Esophagus squamous epithelium (tissue), 5 donors: Measurements from ENCODE around the gene STX8. TPM values are rescaled to one million over a fixed set of nuclear protein-coding genes. Genes with fewer than 3 reads are reported as not detected.

Source experiments
- DNase-seq: peaks from one replicate; lab custom pipeline; 2025; lab: John Stamatoyannopoulos, UW
- H3K27ac ChIP-seq, 4 donors: fragments of 200-600 bp; sonication (generic); one replicate each; pipeline ENCODE4 v1.5.1; 2016 to 2019; ENCODE audit warnings: mild to moderate bottlenecking in 1 of 4
- H3K27me3 ChIP-seq, 4 donors: fragments of 200-600 bp; sonication (generic); 1 replicate in 3 of 4; 2 replicates in 1 of 4; pipeline versions ENCODE4 v1.5.1 to v1.6.0; 2017 to 2021; ENCODE audit warnings: antibody characterized with exemption in 1 of 4
- H3K36me3 ChIP-seq, 3 donors: fragments of 200-600 bp; sonication (generic); one replicate each; pipeline ENCODE4 v1.5.1; 2016 to 2019
- H3K4me1 ChIP-seq, 3 donors: fragments of 200-600 bp; sonication (generic); one replicate each; pipeline ENCODE4 v1.5.1; 2017 to 2019
- H3K4me3 ChIP-seq, 4 donors: fragments of 200-600 bp; sonication (generic); 1 replicate in 3 of 4; 2 replicates in 1 of 4; pipeline ENCODE4 v1.5.1; 2016 to 2019; ENCODE audit warnings: mild to moderate bottlenecking in 2 of 4, moderate library complexity in 1 of 4
- H3K9me3 ChIP-seq, 3 donors: fragments of 200-600 bp; sonication (generic); one replicate each; pipeline ENCODE4 v1.5.1; 2016 to 2019
- CTCF ChIP-seq, 6 experiments: fragments of 450-650 bp in 4 of 6; fragments of 200-600 bp in 2 of 6; sonication (generic) in 2 of 6; IDR thresholded peaks; one replicate each; pipeline ENCODE4 v1.5.1; 2016 to 2019; ENCODE audit warnings: antibody characterized with exemption in 6 of 6, mild to moderate bottlenecking in 4 of 6, moderate library complexity in 4 of 6
- POLR2A ChIP-seq, 4 donors: fragments of 450-650 bp; IDR thresholded peaks; one replicate each; pipeline ENCODE4 v1.6.1; 2017; ENCODE audit warnings: antibody characterized with exemption in 4 of 4, mild to moderate bottlenecking in 4 of 4, moderate library complexity in 3 of 4
- WGBS, 2 donors: methylation state at CpG; one replicate each; pipeline ENCODE4 v1.1.5; 2018; 5-methylcytosine and 5-hydroxymethylcytosine counted together
- intact Hi-C: fragments of 100-400 bp; cut with DNase I; formaldehyde crosslinking; loops from one replicate; pipeline ENCODE4 v1.15.0; 2022
- total RNA-seq, 4 donors: library from RNA; depleted of rRNA; stranded (reverse); fragments of >200 nt; gene quantifications; one replicate each; pipeline ENCODE4 v1.1.0, GENCODE V29; 2016
- donor health status: DM: yes; HTN: yes; CAD: no.

Gene STX8
- total RNA-seq, 4 donors from 2014 or later: 31.8 to 66.4 (median 46.5) TPM

- H3K4me1 ChIP-seq: peaks cover 3 to 20% (median 10%) of the 10 kb centered on the region in 3 donors
- 36 to 40% methylated on average over 1 of the region's 1 CpG for WGBS, 2 donors
- TF ChIP-seq CTCF (IDR thresholded peaks at IDR 0.05) (no peak), POLR2A (IDR thresholded peaks at IDR 0.05) (no peak)
- H3K27ac ChIP-seq: no peak overlapping the region
- no peaks in the 10 kb centered on the region for H3K9me3 ChIP-seq
- intact Hi-C loops: no loop called here
- no peaks in the 10 kb centered on the region for H3K27me3 ChIP-seq
- no peak for DNase-seq
- no peaks in the 10 kb centered on the region for H3K36me3 ChIP-seq
- no peak overlapping the region for H3K4me3 ChIP-seq
Measured at GRCh38 chr17:9408381-9408780, 167.2 kb downstream of the STX8 start.

GRCh38 chr17:9406046-9406606 is 169.5 kb downstream of the STX8 start:
- 83 to 88% methylated on average over 2 of the region's 2 CpGs for WGBS, 2 donors
- Histone ChIP-seq H3K36me3 (no peaks in the 10 kb centered on the region), H3K4me3 (no peak overlapping the region), H3K9me3 (no peaks in the 10 kb centered on the region), H3K4me1 (peaks cover 3 to 20% (median 10%) of the 10 kb centered on the region in 3 donors), H3K27ac (no peak overlapping the region), H3K27me3 (no peaks in the 10 kb centered on the region)
- TF ChIP-seq CTCF (IDR thresholded peaks at IDR 0.05) (no peak), POLR2A (IDR thresholded peaks at IDR 0.05) (no peak)
- DNase-seq: no peak
- intact Hi-C loops: no loop called here

GRCh38 chr17:9403257-9403656 is 172.4 kb downstream of the STX8 start:
- 86 to 94% methylated on average over 4 of the region's 4 CpGs for WGBS, 2 donors
- intact Hi-C loops: no loop called here

GRCh38 chr17:9402590-9403199 is 172.9 kb downstream of the STX8 start:
- no peaks in the 10 kb centered on the region for H3K27me3 ChIP-seq
- H3K4me3 ChIP-seq: no peak overlapping the region
- TF ChIP-seq CTCF (IDR thresholded peaks at IDR 0.05) (peak in 4 of 6 experiments; percentile 13 to 53 (median 32)), POLR2A (IDR thresholded peaks at IDR 0.05) (no peak)
- no peak for DNase-seq
- H3K9me3 ChIP-seq: no peaks in the 10 kb centered on the region
- intact Hi-C loops: no loop called here
- no peaks in the 10 kb centered on the region for H3K36me3 ChIP-seq
- no peak overlapping the region for H3K27ac ChIP-seq
- 88 to 93% methylated on average over 7 to 9 of the region's 9 CpGs for WGBS, 2 donors
- H3K4me1 ChIP-seq: no peaks in the 10 kb centered on the region

More at GRCh38 chr17:9403257-9403656, 172.4 kb downstream of the STX8 start:
- H3K27me3 ChIP-seq: no peaks in the 10 kb centered on the region
- DNase-seq: no peak
- H3K27ac ChIP-seq: no peak overlapping the region
- H3K4me1 ChIP-seq: no peaks in the 10 kb centered on the region
- no peak overlapping the region for H3K4me3 ChIP-seq
- H3K36me3 ChIP-seq: no peaks in the 10 kb centered on the region
- TF ChIP-seq CTCF (IDR thresholded peaks at IDR 0.05) (no peak), POLR2A (IDR thresholded peaks at IDR 0.05) (no peak)
- no peaks in the 10 kb centered on the region for H3K9me3 ChIP-seq

GRCh38 chr17:9401434-9401833 is 174.2 kb downstream of the STX8 start:
- no peak for DNase-seq
- no peaks in the 10 kb centered on the region for H3K27me3 ChIP-seq
- no peaks in the 10 kb centered on the region for H3K4me1 ChIP-seq
- H3K36me3 ChIP-seq: no peaks in the 10 kb centered on the region
- intact Hi-C loops: no loop called here
- no peaks in the 10 kb centered on the region for H3K9me3 ChIP-seq
- no peak overlapping the region for H3K27ac ChIP-seq
- H3K4me3 ChIP-seq: no peak overlapping the region
- WGBS, 2 donors: 57 to 64% methylated on average over 4 of the region's 4 CpGs
- TF ChIP-seq CTCF (IDR thresholded peaks at IDR 0.05) (no peak), POLR2A (IDR thresholded peaks at IDR 0.05) (no peak)
